ENCODE results near the gene KDM2A.

Gene KDM2A

DNA sequence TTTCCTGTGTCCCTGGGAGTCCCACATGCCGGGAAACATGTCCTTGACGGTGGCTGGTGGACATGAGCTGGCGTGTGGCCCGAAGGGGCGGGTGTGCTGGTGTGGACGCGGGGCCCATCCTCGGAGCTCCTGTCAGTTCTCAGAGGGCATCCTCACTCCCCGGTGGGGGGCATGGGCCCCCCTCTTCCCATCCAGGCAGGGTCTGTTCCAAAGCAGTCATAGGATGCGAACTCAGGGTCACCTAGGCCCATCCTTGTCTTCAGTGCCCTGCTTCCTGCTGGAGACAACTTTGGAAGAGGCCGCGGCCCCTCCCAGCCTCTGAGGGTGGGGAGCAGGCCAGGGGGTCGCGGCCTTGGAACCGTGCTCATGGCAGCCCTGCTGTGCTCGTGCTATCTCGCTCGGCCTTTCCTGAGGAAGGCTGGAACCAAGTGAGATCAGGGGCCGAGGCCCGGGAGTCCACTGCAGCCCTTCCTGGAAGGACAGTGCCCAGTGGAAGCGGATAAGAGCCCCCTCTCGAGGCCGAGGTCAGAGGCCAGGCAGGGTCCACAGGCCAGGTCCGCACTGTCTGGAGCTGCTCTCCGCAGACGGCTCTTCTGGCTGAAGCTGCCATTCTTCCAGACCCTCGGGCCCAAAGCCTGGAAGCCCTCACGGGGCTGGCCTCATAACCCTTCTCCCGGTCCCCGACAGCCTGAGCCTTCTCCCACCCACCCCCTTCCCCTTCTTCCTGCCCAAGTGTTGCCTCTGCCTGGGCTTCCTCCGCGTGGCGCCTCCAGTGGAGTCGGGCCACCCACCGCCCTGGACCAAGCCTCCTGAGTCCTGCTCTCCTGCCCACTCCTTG is 155.9 kb downstream of the KDM2A start:
- no peak for DNase-seq

DNA sequence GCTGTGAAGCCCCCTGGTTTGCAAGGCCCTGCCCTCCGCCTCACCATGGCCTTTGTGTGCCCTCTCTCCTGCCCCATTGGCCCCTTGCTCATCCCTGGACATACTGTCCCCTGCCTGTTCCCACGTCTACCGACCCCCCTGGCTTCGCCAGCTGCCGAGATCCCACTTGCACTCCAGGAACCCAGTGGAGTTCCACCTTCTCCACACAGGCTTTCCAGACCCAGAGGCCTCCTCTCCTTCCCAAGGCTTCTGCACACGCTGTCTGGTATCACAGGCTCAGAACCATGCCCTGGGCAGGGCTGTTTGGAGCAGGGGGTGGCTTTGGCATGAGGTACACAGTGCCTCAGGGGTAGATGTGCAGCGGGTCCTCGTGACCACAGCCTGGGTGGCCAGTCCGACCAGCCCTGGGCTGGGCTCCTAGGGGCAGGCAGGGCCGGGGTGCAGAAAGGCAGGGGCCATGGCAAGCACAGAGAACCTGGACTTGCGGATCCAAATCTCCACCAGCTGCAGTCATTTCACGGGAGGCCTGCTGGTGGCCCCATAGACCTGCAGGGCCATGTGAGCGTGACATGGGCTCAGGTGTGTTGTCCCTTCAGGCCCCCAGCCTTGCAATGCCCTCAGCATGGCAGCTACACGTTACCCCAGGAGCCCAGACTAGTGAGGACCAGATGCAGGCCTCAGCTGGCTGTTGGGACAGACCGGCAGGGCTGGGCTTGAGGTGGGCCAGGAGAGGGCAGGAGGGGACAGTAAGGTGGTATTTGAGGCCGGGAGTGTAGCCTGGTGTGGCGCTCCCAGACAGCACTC is 156.7 kb downstream of the KDM2A start:
- no peak for DNase-seq

DNA sequence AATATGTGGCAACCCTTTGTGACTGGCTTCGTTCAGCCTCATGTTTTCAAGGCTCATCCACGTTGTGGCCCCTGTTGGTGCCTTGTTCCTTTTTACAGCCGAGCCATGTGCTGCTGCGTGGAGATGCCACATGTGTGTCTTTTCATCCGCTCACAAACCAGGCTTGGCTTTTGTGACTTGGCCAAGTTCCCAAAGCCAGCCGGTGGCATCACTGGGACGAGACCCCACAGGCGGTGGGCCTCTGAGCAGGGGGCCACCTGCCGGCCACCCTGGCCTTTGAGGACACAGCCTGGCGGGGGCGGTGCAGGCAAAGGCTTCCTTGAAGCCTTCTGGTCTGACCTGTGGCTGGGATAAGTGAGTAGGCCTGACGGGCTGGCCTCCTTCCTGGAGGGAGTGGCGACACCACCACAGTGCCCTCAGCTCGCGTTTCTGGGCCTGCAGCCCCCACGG is 157.7 kb downstream of the KDM2A start:
- DNase-seq = no peak

DNA sequence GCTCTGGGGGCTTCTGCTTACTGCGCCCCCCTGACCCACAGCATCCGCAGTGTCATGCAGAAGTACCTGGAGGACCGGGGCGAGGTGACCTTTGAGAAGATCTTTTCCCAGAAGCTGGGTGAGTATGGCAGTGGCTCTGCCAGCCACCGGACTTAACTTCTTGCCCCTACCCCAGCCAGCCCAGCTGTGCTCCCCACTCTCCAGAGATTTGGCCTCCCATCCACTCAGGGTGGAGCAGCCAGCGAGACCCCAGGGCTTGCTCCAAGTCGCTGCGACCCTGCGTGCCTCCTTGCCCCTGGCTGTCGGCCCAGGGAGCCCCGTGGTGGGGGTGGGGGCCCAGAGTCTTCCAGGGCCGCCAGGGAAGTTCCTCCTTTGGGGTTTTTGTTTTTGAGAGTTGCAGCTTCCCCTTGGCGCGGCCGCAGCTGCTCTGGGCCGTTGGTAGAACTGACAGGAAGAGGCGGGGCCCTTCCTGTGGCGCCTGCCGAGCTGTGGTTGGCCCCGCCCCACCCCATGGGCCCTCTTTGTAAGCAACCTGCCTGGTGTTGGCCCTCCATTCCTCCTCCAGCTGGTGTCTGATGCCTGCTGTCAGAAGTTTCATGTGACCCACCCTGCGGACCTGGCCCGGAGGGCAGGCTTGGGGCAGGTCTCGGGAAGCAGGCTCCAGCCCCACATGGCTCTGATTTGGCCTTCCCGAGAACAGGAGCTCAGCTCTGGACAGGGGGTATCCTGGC is 158.3 kb downstream of the KDM2A start:
- DNase-seq = peak; percentile 88

DNA sequence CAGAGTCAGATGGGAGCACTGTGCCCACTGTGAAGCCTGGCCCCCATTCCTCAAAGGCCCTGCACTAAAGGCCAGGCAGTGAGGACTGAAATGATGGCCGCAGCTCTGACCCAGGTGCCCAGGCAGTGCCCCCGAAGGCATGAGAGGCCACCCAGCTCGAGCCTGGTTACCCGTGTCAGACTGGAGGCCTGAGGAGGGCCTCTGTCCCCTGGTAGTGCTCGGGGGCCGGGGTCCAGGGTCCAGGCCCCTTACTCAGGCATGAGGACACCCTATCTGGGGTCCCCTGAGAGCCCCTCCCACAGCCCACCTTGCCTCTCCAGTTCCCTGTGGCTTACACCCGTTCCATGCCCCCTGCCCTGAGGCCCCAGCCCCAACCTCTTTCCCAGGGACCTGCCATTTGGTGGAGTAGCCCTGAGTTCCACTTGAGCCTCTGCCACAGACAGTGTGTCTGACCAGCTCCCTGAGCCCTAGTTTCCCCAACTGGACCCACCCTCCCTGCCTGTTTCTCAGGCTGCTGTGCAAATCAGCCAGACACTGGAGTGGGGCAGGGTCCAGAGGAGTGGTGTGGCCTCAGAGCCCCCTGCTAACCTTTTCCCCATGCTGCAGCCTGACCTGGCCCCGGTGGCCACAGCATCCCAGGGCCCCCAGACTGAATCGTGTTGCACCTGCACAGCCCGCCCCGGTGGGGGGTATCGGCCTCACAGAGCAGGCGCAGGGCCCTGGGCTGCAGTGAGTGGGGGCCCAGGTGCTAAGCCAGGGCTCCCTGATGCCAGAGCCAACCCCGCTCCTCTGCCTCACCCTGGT is 159.3 kb downstream of the KDM2A start:
- no peak for DNase-seq

DNA sequence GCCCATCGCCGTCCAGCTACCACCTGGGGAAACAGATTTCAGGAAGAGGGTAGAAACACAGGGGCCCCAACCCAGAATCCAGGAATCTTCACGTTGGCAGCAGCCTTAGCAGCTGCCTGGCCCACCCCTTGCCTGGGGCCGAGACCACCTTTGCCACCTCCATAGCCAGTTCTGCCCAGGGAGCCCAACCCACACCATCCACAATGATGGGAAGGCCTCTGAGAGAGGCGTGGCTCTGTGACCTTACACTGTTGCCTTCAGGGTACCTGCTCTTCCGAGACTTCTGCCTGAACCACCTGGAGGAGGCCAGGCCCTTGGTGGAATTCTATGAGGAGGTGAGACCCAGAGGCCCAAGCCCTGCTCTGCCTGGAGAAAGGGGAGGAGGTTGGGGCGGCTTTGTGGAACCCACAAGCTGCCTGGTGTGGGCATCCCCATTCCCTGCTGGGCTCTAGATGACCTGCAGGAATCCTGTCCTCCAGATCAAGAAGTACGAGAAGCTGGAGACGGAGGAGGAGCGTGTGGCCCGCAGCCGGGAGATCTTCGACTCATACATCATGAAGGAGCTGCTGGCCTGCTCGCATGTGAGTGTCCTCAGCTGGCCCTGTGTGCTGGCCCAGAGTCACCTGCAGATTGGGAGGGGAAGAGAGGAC is 160.0 kb downstream of the KDM2A start:
- DNase-seq = no peak

DNA sequence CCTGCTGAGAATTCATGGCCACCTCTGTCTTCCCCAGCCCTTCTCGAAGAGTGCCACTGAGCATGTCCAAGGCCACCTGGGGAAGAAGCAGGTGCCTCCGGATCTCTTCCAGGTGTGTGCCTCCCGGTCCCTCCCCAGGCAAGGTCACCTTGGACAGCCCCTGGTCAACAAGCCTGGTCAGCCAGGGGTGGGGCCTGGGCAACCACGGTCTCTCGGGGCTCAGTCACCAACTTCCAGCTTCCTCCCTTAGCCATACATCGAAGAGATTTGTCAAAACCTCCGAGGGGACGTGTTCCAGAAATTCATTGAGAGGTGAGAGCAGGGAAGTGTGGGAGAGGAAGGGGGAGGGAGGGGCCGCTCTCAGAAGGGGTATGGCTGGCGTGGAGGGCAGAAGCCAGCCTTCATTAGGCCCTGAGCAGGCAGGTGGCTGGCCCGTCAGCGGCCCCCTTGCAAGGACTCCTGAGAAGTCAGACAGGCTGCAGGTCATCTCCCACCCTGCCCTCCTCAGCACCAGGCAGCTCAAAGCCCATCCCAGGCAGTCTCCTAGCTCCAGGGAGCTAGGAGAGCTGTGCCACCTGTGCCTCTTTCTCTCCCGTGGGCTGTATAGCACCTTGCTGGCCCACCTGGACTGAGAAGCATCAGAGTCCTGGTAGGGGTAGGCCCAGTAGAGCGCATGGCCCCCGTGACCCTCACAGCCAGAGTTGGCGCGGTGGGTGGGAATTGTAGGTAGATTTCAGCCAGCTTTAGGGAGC is 160.7 kb downstream of the KDM2A start:
- DNase-seq = no peak

DNA sequence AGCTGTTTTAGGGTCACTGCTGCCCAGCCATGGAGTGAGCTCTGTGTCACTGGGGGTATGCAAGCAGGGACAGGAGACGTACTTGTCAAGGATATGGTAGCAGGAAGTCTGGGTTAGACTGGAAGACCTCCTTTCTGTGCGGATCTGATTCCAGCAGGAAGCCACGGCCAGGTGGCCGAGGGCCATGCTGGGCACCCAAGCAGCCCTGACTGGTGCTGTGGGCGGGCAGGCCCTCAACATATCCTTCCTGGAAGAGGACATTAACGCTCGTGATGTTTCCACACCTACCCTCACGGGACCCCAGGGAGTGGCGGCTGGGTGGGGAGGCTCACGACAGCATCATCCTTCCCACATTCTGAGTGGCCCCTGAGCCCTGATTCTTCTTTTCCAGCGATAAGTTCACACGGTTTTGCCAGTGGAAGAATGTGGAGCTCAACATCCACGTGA is 161.3 kb downstream of the KDM2A start:
- DNase-seq = no peak

DNA sequence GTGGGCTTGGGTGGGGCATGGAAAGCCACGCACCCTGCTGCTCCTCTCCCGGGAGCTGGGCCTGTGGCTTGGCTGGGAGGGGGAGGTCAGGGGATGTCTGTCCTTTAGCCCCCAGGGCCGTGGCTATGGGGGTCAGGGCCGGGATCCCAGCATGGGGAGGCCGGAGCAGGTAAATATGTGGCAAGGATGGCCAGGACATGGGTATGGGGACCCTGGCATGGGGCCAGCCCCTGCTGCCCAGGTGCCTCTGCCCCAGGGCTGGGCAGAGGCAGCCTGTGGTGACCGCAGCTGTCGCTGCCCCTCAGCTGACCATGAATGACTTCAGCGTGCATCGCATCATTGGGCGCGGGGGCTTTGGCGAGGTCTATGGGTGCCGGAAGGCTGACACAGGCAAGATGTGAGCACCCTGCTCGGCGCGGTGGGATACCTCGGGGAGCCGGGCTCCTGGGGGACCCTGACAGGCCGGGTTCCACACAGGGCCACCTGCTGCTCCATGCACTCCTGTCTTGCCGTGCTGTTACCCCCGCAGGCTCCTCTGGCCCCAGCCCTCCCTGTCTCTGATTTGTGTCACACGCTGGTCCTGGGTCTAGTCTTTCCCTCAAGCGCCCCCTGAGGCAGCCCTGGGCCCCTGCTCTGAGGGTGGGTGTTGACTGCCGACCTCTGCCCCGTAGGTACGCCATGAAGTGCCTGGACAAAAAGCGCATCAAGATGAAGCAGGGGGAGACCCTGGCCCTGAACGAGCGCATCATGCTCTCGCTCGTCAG is 161.9 kb downstream of the KDM2A start:
- DNase-seq = no peak

DNA sequence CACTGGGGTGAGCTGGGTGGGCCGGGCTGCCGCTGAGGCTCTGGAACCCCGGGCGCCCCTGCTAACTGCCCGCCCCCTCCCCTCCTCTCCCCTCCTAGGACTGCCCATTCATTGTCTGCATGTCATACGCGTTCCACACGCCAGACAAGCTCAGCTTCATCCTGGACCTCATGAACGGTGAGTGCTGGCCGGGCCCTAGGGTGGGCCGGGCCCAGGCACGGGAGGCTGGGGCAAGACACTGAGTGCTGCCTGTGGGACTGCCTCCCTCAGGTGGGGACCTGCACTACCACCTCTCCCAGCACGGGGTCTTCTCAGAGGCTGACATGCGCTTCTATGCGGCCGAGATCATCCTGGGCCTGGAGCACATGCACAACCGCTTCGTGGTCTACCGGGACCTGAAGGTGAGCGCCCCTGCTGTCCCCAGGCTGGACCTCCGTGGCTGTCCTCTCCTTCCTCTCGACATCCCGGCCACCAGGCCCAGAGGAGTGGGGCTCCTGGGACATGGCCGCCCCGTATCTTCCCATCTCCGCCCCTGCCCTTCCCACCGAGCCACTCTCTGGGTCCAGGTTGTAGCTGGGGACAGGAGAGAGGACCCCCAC is 162.6 kb downstream of the KDM2A start:
- no peak for DNase-seq

DNA sequence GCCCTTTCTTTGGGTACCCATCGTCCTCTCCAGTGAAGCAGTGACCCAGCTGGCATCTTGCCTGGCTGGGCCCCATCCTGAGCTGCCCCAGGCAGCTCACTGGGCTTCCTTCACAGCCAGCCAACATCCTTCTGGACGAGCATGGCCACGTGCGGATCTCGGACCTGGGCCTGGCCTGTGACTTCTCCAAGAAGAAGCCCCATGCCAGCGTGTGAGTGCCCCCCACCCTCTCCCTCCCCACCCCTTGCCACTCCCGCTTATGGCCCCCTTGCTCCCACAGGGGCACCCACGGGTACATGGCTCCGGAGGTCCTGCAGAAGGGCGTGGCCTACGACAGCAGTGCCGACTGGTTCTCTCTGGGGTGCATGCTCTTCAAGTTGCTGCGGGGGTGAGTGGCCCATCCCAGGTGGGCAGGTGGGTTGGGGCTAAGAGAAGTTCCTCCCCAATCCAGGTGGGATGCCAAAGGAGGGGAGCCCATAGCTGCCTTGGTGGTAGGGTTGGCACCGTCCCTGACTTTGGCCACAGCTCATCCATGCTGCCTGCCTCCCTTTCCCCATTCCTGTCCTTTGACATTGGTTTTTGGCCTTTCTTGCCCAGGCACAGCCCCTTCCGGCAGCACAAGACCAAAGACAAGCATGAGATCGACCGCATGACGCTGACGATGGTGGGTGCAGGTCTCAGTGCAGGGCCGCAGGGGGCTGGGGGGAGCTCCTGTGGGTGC is 163.3 kb downstream of the KDM2A start:
- DNase-seq = no peak

DNA sequence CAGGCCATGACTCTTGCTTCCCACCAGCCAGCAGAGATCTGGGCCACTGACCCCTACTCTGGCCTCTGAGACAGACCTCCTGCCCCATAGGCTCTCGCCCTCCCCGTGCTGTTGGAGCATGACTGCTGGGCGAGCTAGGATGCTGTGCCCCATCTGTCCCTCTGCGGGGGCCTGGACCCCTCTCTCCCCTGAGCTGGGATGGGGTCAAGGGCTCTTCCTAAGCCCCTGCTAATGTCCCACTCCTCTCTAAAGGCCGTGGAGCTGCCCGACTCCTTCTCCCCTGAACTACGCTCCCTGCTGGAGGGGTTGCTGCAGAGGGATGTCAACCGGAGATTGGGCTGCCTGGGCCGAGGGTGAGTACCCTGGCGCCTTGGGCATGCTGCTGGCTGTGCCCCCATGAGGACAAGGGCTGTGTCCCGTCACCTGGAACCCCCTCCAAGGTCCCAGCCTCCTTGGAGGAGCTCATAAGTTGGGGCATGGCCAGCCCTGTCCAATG is 163.9 kb downstream of the KDM2A start:
- DNase-seq = no peak

DNA sequence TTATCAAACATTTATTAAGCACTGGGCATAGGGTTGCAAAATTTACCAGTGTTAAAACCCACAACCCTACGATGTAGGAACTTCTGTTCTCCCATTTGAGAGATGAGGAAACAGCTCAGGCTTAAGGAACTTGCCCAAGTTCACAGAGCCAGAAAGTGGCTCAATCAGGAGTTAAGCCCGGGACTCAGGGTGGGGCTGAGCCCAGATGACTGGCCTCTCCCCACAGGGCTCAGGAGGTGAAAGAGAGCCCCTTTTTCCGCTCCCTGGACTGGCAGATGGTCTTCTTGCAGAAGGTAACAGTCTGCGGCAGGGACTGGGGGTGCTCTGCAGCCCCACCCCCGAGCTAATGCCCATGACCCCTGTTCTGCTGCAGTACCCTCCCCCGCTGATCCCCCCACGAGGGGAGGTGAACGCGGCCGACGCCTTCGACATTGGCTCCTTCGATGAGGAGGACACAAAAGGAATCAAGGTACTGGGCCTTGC is 164.5 kb downstream of the KDM2A start:
- DNase-seq = no peak

DNA sequence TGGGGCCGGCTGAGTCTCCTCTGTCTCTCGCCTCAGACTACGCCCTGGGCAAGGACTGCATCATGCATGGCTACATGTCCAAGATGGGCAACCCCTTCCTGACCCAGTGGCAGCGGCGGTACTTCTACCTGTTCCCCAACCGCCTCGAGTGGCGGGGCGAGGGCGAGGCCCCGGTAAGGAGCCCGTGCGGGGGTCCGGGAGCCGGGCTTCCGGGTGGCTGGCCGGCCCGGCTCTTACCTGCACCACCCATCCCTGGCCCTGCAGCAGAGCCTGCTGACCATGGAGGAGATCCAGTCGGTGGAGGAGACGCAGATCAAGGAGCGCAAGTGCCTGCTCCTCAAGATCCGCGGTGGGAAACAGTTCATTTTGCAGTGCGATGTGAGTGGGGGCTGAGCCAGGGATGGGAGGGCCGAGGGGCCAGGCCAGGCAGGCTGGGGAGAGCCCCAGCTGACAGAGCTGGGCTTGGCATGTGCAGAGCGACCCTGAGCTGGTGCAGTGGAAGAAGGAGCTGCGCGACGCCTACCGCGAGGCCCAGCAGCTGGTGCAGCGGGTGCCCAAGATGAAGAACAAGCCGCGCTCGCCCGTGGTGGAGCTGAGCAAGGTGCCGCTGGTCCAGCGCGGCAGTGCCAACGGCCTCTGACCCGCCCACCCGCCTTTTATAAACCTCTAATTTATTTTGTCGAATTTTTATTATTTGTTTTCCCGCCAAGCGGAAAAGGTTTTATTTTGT is 165.9 kb downstream of the KDM2A start:
- no peak for DNase-seq

DNA sequence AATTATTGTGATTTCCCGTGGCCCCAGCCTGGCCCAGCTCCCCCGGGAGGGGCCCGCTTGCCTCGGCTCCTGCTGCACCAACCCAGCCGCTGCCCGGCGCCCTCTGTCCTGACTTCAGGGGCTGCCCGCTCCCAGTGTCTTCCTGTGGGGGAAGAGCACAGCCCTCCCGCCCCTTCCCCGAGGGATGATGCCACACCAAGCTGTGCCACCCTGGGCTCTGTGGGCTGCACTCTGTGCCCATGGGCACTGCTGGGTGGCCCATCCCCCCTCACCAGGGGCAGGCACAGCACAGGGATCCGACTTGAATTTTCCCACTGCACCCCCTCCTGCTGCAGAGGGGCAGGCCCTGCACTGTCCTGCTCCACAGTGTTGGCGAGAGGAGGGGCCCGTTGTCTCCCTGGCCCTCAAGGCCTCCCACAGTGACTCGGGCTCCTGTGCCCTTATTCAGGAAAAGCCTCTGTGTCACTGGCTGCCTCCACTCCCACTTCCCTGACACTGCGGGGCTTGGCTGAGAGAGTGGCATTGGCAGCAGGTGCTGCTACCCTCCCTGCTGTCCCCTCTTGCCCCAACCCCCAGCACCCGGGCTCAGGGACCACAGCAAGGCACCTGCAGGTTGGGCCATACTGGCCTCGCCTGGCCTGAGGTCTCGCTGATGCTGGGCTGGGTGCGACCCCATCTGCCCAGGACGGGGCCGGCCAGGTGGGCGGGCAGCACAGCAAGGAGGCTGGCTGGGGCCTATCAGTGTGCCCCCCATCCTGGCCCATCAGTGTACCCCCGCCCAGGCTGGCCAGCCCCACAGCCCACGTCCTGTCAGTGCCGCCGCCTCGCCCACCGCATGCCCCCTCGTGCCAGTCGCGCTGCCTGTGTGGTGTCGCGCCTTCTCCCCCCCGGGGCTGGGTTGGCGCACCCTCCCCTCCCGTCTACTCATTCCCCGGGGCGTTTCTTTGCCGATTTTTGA is 166.8 kb downstream of the KDM2A start:
- peak; percentile 76 for DNase-seq

DNA sequence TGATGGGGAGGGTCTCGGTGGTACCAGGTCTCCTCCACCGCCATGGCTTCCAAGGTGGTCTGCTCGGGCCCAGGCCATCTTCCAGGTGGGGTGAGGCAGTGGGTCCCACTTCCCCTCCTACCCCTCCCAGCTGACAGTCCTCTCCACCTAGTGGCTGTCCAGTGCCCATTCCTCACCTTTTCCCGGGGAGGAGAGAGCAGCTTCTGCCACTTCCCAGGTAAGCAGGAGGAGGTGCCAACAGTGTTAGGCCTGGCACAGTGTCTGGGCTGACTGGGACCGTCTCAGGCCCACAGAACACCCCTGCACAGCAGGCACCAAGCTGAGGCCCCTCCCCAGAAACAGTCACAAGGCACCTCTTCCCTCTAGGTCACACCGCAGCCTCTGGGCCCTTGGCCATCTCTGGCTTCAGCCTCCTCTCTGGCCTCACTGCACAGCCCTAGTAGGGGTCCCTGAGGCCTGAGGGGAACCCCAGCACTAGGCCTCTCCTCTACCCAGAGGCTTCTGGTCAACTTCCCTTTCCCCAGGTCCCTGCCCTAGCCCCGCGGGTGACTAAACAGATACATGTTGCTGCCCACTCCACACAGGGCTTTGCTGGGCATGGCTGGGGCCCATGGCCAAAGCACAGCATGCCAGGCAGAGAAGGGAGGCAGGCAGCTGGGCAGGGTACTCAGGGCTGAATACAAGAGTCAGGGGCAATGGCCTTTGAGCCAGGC is 167.7 kb downstream of the KDM2A start:
- no peak for DNase-seq
